Measurements from ENCODE around the gene CAMTA1.

Gene CAMTA1

DNA sequence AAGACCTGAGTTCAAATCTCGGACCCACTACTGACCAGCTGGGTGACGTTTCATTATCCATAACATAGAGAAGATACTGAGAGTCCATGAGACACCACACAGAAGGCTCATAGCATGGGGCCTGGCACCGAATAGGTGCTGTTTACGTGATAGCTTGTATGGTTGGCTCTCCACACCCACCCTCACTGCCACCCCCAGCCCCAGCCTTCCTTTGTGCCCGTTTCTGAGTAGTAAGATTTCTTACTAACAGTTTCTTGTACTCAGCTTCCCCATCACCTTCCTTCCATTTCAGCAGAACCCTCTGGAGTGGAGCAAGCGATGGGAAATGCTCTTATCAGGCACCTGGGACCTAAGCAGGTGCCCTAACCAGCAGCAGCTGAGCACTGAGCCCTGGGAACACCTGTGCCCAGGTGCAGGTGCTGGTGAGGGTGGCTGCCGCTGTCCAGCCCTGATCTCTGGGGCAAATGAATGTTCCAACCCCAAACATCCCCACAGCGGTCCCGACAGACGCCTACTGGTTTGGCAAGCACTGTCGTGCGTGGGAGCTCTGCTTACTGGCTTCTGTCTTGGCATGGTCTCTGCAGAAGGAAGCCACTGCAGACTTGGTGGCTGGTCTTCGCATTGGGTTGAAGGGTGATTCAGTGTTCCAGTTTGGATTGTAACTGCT lies 225.4 kb downstream of the CAMTA1 start:
- DNase-seq: no peak

DNA sequence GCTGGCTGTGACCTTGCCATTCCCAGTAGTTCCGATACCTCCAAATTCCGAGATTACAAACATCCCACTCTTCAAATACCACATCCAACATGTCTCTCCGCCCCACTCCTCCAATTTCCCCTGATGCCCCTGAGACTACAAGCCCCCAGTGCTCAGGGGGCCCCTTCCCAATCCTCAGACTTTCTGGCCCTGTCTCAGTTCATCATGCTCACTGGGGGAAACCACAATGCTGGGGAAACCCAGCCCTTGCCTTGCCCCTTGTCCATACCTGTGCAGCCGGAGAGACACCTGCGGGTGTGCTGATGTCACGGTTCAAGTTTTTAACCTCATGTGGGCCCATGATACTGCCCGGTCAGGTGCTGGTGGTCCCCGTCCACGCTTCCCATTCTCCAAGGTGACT lies 226.6 kb downstream of the CAMTA1 start:
- no peak for DNase-seq

DNA sequence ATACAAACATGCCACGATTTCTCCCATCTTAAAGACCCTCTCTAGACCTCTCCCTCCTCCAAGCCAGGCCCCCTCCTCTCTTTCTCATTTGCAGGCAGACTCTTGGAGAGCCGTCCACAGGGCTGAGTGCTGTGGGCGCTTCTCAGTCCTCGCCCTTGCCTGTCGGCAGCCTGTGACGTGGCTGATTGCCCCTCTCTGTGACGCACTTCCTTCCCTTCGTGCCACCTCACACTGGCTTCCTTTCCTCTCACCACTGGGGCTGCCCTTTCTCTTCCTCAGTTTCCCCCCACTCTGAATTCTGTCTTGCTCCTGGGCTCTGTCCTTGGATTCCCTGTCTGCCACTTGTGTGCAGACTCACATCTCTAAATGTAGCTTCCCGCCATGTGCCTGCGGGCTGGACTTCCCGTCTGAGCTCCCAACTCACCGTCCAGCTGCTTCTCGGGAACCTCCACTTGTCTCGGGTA lies 227.2 kb downstream of the CAMTA1 start:
- DNase-seq: no peak

DNA sequence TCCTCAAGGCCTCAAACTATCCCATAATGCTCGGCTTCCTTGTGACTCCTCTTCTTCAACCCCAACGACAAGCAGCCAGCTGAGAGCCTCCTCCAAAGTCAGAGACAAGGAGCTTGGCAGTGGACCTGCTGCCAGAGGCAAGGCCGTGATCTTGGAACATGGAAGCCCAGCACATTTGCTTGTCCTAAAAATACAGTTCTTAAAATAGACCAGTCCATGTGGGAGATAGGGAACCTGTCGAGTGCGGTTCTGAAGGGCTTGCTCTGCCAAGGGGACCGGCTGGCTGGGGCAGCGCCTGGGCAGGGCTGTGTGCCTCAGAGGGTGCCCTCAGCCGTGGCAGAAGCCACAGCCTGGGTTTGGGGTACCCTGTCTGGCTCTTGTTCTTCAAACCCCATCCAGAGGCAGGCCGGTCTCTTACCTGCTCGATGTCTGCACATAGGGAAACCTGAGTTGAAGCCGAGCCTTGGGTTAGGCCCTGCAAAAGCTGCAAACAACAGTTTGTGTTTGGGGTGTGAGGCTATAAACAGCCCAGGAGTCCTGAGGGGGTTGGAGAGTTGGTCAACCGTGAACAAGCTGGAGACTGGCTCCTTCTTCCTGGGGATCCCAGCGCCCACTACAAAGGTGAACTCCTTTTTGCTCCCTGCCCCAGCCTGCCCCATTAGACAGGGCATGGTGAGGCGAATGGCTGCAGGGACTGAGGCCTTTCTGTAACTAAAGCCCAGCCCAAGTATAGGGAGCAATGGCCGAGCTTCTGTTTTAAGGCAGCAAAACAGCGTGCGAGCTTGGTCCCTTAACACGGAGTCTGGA lies 228.8 kb downstream of the CAMTA1 start:
- DNase-seq: no peak

DNA sequence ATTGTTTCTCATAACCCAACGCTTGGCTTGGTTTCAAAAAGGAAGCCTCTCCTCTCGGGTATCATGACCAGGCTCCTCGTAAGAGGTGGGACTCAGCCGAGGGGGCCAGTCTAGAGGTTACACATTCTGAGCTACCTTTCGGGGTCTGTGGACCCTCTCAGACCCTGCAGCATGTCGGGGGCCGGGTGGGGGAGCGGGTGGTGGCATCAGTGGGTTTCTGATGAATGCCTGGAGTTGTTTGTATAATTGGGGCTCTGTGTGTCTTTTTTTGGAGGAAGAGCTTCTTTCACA lies 229.3 kb downstream of the CAMTA1 start:
- DNase-seq: no peak

DNA sequence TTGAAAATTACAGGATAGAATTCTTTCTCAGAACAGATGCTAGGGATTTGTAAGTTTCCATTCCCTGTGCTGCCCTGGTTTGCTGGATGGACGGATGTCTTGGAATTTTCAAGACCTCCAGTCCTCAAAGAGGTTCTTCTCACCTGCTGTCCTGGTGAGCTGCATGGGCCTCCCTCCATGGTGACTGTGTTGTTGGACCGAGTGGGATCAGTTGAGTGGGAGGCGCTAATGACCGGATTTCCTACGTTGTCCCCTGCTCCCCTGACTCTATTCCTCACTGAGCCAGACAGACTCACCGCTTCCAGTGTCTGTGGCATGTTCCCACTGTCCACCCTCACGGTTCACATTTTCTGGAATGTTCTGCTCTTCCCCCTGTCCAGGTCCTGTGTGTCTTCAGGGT lies 229.8 kb downstream of the CAMTA1 start:
- no peak for DNase-seq

DNA sequence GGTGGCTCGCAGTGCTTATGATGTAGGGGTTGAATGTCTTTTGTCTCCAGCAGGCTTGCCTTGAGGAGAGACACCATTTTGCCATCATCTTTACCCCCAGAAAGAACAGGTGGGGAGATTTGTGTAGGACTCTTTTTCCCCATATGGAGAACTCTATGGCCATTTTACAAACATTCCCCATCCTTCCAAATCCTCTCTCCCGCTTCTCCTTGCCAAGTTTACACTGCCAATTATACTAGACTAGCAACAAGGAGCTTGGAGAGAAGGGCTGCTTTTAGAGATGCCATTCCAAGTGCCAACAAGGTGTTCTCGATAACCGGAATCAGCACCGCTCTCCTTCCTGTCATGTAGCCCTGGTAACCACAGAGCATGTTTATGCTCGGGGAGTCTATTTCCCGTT lies 233.1 kb downstream of the CAMTA1 start:
- no peak for DNase-seq

DNA sequence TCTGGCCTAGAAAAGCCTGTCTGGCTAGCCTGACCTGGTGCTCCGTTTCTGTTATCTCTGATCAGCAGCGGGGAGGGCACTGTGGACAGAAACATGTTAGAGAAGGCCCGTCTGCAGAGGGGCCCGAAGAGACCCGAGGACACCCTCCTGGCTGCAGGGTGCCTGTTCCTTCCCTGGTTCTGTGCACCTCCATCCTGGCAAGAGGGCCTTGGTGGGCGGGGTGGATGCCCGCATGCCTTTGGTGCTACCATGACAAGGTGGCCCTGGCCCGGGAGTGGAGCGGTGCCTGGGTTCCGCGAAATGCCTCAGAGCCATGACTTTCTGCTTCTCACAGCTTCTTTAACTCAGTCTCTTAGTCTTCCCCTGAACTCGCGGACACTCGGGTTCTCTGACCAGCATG lies 233.6 kb downstream of the CAMTA1 start:
- no peak for DNase-seq

DNA sequence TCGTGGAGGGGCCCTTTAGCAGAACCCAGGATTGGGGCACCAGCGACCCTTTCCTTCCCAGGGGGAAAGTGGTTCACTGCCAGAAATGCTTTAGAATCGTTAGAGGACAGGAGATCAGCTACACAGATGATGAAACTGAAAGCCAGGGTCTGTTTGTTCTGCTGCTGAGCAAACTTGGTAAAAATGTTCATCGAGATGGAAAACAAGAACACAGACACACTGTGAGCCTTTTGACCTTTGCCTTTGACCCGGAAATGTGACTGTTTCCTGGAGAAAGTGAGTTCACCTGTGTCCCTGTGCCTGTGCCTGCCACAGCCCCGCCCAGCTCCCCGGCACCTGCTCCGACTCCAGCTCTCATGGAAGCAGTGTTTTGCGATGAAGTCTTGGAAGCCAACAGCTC lies 234.3 kb downstream of the CAMTA1 start:
- DNase-seq: no peak

DNA sequence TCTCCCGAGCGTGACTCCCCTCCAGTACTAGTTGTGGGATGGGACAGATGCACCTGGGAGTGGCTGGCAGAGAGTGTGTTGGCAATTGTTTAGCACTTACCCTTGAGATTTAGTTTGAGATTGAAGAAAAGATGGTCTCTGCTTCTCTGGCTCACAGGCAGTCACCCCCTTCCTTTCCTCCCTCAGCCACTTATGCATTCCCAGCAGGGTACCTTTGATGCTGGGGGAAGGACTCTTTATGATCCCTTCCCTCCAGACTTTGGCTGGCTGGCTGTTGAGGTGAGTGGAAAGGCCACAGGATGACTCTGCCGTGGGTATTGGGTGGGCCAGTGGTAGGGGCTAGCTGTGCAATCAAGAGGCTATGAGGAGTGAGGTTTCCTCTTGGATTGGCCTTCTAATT lies 236.8 kb downstream of the CAMTA1 start:
- DNase-seq: no peak

DNA sequence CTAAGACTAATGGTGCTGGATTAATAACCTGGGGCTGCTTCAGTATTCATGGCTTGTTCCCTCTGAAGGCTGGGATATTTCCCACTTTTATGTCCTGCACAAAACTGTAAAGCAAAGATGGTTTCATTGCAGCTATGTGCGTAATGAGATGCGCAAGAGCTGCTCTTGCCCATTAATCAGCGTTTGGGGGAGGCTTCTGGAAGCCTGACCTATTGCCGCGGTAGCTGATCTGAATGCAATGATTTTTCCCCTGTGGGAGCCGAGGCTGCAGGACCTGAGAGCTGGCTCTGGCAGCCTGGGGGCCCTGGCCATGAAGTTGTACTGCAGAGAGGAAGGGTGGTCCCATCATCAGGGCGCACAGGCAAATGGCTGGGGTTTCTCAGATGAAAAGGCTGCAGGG lies 239.8 kb downstream of the CAMTA1 start:
- no peak for DNase-seq

DNA sequence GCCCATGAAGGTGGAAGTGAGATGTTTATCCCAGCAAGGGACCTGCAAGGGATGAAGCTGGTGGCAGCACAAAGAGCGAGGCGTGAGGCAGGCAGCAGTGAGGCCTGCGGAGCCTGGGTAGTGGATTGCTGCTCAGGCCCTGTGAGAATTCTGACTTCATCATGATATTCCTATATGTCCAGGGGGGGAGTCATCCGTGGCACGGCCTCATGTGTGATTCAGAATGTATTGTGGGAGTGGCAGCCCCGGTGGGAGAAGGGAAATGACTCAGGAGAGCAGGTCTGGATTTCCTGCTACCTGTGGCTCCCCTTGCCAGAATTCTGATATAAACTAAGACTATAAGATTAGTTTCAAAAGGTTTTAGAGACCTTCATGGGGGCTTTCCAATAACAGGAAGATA lies 240.9 kb downstream of the CAMTA1 start:
- no peak for DNase-seq

DNA sequence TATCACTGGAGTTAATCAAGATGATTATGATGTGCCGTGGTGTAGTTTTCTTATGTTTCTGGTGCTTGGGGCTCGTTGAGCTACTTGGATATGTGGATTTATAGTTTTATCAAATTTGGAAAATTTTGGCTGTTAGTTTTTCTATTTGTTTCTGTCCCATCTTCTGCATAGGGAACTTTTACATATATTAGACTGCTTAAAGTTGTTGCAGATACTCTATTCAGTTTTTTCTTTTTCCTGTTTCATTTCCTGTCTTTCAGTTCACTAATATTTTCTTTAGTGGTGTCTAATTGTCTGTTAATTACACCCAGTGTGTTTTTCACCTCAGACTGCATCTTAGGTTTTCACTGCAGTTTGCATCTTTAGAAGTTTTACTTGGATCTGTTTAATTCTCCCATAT lies 247.7 kb downstream of the CAMTA1 start:
- DNase-seq: no peak

DNA sequence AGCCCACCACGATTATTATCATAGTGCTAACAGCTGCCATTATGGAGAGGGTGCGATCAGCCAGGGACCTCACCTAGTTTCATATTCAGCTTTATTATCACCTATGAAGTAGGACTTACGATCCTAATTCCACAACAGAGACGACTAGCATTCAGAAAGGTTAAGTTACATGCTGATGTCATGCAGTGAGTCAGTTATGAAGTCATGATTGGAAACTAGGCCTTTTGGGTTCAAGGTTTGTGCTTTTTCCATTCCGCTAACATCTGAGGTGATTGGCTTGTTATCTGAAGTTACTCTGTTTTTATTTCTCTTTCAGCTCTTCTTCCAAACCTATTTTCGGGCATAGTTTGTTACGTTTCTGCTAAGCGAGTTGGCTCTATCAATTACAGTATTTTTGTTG lies 251.1 kb downstream of the CAMTA1 start:
- DNase-seq: no peak

DNA sequence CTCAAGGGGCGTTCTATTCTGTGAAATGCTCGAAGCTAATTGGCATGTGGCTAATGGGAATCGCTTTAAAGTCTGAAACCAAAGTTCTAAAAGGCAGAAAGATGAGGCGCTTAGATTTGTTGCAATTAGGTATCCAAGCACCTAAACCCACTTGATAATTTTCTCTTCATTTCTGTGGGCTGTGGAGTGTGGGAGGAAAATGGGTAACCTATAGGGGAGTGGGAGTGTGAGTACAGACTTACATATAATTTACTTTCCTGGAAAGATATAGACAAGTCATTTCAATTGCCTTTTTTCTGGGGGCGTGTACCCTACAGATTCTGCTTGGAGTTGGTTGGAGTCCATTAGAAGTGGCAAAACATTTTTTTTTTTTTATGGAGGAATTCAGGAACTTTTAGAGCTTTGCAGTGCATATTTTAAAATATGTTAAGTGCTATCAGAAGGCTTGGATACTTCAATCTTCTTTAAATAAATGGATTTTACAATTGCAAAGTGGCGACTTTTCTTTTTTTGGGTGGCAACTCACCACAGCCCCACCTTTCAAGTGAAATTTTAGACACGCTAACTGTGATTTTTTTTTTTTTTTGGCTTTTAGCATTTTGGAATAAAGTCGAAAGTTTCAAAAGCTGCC lies 254.5 kb downstream of the CAMTA1 start:
- no peak for DNase-seq

DNA sequence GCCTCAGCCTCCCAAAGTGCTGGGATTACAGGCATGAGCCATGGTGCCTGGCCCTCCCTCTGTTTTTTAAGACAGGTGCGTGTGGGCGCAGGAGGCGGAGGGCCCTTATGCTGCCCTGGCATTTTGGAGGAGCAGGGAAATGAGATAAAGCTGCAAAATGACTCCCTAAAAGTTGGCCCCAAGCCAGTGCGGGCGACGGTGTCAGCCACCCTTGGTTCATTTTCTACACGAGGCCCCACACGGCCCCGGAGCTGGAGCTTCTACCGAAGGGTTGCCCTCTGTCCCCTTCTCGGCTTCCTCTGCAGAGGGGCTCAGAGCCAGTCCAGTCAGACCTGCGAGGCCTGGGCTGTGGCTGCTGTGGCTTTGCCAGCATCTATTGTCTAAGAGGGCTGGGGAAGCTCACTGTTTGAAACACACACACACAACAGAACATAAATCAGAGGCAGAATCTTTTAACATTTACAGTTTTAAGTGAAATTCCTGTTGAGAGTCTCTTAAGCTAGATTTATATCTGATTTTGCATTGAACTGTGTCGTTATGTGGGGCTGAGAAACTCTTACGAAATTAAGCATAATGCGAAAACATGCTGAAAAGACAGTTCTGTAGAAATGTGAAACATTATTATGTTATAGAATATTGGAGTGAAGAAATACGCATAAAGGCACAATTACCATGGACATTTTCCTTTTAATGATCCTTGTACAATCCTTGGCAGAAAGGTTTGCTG lies 255.9 kb downstream of the CAMTA1 start:
- no peak for DNase-seq

DNA sequence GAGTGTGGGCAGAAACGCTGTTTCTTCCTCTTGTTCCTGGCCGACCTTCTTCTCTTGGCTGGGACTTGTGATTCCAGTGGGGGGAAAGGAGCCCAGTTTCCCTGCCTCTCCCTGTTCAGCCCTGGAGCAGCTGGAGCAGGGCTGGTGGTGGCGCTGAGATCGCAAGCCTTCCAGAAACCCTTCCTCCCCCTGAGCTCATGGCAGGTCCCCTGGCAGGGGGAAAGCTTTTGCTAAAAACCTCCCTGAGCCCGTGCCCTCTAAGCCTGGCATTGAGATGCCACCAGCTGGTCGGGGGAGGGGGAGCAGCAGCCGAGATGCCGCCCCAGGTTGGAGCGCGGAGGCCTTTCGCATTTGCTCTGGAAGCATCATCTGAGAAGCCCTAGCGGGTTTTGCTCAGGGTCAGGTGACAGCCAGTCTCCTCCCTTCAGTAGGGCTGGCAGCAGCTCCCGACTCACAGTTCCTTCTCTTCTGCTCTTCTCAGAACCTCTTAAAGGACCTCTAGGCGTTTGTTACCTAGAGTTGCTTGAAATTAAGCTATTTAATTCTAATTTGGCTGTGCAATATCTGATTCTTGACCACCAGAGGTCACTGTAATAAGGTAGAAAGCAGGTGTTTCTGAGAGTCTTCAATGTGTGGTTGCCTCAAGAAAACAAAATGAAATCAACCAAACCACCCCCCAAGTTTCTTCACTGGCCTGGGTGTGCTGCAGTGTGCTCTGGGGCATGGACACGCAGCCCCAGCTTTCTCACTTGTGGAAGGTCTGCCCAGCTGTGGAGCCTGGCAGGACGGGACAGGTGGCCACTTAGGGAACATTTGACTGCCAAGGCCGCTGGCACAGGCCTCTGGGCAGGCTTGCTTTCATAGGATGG lies 257.3 kb downstream of the CAMTA1 start:
- DNase-seq: peak; percentile 4

DNA sequence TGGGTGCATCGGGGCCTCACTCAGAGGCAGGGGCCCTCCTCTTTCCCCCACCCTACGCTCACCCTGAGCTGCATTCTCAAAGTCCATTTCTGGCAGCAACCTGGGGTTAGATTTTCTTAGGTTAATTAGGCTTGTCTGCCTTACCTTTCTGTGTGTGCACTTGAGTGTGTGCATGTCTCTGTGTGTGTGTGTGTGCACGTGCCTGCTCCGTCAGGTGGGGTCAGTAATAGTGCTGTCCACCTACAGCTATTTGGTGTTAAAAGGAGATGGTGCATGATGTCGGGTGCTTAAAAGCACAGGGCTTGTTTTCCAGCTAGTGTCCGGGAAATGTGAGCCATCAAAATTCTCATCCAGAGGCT lies 257.9 kb downstream of the CAMTA1 start:
- no peak for DNase-seq

DNA sequence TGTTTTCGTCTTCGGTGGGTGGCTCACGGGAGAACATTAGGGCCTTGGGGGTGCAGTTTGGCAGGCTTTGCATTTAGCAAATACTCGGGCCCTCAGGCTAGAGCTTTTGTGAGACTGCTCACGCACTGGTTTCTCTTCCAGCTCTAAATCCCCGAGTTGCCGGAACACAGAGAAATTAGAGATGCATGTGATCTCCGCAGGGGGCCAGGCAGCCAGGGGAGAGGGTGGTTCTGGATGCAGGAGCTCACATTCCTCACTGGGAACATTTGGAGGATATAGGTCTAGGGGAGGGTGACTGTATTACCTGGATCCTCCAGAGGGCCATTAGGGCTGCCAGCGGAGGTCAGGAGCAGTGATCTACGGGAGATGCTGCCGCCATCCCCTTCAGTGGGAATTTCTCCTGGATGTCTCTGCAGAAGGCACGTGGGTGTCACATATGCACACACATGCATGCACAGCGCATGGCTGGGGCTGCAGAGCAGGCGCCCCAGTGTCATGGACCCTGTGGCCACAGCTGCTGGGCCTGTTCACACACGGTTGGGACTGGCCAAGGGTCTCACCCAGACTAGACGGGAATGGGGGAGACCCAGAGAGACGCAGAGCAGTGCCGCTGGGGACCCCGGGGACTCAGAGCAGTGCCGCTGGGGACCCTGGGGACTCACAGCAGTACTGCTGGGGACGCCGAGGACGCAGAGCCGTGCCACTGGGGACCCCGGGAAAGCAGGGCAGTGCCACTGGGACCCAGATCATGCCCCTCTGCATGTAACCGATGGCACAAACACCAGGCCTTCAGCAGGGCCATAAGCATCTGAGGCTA lies 258.7 kb downstream of the CAMTA1 start:
- no peak for DNase-seq

DNA sequence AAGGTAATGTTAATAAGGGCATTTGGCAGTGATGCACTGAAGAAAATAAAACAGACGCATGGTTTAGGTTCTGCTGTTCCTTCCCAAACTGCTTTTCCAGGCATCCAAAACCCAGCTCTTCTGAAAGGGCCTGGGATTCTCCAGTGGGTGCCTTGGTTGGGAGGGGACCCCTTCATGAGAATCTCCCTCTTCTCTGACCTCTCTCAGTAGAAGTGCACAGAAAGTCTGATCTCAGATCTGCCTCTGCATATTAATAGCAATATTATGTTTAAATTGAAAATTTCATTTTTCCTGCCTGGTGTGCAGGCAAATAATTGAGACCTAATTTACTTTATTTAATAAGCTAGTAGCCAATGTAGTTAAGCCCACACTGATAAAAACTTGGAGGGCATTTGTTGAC lies 260.6 kb downstream of the CAMTA1 start:
- DNase-seq: no peak

DNA sequence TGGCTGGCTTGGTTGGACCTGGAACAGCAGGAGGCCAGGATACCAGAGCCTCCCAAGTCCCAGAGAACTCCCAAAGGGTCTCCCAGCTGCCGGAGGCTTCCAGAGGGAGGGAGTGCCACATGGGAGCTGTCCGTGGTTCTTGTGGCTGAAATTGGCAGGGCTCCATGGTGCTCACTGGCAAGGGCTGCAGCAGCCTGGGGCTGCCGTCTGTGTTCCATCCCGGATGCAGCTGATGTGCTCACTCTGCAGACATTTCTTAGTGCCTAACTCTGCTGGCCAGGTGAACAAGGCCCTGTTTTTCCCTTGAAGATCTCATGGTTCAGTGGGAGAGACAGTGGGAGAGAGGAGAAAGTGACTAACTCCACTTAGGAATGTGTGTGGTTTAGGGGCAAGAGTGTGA lies 261.1 kb downstream of the CAMTA1 start:
- no peak for DNase-seq

DNA sequence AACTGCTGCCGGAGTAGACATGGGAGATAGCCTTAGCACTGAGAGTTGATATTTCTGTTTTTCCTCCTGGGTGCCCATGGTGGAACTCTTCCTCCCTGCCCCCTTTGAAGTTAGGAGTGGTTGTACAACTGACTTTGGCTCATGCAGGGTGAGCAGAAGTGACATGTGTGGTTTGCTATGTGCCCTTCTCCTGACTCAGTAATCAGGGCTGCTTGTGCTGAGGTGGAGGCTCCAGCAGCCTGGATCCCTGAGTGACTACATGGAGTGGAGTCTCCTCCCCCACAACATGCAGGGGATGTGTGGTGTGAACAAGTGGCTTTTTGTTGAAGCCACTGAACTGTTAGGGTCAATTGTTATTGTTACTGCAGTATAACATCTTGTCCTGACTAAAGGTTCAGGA lies 261.6 kb downstream of the CAMTA1 start:
- no peak for DNase-seq
